SU-DHL-6 (cell line): ENCODE results near the gene SNHG17.

Experiments
- CTCF ChIP-seq: fragments of 200-600 bp; sonication (generic); IDR thresholded peaks from one replicate; pipeline ENCODE4 v1.5.1; 2017; ENCODE audit warnings: antibody characterized with exemption, mild to moderate bottlenecking, low read length, moderate library complexity; ENCODE audit not compliant: insufficient read depth, poor library complexity, severe bottlenecking
- EZH2phosphoT487 ChIP-seq: fragments of 200-600 bp; sonication (generic), shearing (Covaris generic); conservative IDR thresholded peaks from 2 replicates; pipeline ENCODE4 v1.6.1; 2018; ENCODE audit warnings: mild to moderate bottlenecking, antibody characterized with exemption, low read length, moderate library complexity, mixed read lengths

- TF ChIP-seq CTCF (no peak), EZH2phosphoT487 (no peak)
Measured at GRCh38 chr20:38402816-38403215, 32.3 kb downstream of the SNHG17 start.
